ENCODE measurements around the gene ULK4.
A peak's percentile ranks its signal among the peaks of the same experiment; 100 is the strongest.
"Not testable (repeated sequence)": the region's sequence is repeated elsewhere in the genome, so short reads cannot be mapped to it uniquely, and the experiment has no call there.

The ULK4 gene

DNA sequence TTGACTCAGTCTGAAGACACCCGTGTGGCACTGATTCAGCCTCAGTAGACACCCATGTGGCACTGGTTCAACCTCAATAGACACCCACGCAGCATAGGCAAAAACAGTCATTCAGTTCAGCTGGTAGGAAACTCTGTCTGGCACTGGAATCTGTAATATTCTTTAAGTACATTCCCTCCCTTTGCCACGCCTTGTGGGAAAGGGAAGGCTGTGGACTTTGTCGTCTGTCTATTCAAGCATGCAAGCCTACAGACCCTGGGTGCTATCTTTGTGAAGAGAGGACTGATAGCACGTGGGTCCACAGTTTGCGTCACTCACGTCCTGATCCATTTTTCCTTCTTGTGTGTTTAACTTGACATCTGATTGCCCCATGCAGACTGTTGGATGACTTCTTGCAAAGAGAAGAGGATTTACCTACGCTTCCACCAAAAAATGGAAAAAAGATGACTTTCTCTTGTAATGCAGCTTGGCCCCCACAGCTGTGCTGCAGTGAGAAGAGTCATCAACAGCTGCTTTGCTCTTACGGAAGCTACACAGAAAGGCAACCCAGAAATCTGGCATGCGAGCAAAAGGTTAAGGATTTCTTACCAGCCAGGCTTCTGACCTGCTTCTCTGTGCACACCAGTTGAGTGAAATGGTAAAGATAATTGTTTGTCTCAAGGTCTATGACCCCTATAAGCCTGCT, 278.1 kb downstream of the ULK4 start:
- DNase-seq, result no peak

DNA sequence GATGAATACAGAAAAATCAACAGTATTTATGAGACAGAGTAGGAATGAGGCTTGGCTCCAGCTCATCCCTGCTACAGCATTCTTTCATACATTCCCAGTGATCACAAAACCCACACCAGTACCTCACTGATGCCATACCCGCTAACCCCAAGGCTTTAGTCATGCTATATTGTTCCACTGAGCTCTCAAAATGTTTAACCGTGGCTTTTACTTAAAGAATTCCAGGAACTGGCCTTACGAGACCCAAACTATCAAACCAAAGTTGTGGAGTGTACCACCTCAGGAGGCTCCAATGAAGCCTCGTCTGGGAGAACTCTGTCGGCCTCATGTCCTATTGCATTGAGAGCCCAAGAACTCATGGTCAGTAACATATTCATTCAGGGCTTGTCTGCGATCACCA, 278.9 kb downstream of the ULK4 start:
- no peak for DNase-seq

DNA sequence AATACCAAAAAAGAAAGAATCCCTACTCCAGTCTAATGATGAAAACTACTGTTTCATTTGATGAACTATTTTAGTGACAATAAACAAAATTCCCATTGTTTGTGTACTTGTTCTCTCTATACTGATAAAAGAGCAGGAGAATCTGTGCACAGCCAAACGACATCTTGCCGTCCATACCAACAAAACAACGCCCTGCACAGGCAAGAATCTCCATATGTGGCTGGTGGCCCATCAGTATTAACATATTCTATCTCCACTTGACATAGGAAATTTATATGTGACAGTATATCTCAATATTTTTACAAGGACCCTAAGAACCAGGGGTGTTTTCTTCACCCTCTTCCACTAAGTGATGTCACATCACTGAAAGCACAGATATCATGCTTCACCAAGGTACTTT, 279.5 kb downstream of the ULK4 start:
- no peak for DNase-seq

DNA sequence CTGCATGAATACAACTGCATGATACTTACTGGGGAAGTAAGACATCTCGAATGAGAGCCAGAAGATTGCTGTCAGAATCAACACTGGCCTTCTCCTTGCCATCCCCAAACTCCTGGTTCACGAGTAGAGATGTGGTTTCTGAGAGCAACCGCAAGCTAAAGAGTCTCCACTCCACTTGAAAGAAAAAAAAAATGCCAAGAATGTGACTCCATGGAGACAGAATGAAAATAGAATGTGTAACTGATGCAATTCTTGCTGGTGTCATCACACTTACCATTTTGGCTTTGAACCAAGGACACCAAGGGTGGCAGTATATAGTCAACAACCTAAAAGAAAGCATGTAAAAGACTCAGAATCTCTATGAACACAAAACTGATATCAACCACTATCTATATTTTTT, 280.4 kb downstream of the ULK4 start:
- DNase-seq, result peak in 1 of 2 experiments; percentile 4

DNA sequence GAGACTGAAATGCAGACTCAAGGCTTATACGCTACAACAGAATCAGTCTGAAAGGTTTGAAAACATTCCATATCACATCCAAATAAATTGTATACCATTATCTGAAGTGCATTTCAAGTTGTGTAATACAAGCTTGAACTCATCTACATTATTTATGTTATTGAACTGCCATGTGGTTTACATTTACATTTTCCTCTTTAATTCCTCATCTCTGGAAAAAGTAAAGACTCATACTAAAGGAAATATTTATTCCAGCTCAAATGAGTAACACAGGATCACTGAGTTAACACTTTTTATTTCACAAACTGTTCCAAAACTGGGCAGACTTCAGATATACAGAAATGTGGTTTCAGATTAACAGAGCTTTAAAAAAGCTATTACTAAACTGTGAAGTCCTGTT, 282.5 kb downstream of the ULK4 start:
- DNase-seq, result no peak

DNA sequence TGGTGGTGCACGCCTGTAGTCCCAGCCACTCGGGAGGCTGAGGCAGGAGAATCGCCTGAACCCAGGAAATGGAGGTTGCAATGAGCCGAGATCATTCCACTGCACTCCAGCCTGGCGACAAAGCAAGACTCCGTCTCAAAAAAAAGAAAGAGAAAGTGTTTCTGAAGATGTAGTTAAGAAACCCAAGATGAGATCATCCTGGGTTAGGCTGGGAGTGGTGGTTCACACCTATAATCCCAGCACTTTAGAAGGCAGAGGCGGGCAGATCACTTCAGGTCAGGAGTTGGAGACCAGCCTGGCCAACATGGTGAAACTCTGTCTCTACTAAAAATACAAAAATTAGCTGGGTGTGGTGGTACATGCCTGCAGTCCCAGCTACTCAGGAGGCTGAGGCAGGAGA, 286.8 kb downstream of the ULK4 start:
- DNase-seq, result not testable (repeated sequence)

DNA sequence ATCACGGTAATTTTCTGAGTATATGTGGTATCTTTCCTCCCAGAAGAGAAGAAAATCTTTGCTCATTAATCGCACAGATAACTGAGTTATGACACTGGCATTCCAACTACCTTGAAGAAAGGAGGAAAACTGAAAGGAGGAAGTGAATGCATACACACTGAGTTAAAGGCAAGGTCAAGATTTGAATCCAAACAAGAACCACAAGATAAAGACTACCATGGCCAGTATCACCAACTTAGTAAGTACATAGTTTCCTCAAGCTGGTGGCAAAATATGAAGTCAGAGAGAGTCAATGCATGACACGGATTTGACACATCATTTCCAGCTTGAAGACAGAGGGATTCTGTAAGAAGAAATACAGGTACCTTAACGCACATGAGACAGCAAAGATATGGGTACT, 287.5 kb downstream of the ULK4 start:
- DNase-seq, result no peak

DNA sequence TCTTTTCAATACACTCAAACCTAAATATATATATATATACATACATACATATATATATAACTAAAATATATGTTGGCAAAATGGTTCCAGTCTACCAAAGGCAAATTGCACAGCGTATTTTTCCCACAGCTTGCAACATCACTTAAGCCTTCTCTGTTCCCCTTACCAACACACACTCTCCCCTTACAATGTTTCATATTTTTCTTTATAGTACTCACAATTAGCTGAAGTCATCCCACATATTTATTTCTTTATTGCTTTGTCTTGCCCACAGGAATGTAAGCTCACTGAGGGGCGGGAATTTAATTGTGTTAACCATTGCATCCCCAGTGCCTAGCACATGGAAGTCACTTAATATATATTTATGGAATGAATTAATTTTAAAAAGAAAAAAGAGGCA, 288.3 kb downstream of the ULK4 start:
- DNase-seq, result no peak

DNA sequence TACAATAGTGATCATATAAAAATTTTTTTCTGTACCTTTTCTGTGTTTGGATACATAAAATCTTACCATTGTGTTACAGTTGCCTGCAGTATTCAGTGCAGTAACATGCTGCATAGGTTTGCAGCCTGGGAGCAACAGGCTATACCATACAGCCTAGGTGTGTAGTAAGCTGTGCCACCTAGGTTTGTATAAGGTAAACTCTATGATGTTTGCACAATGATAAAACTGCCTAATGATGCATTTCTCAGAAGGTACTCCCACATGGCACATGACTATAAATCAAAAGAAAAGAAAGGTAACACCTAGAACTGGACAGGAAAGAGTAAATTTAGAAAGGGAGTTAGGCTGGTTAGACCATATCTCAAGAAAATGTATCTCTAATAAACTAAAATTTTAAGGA, 293.5 kb downstream of the ULK4 start:
- no peak for DNase-seq

DNA sequence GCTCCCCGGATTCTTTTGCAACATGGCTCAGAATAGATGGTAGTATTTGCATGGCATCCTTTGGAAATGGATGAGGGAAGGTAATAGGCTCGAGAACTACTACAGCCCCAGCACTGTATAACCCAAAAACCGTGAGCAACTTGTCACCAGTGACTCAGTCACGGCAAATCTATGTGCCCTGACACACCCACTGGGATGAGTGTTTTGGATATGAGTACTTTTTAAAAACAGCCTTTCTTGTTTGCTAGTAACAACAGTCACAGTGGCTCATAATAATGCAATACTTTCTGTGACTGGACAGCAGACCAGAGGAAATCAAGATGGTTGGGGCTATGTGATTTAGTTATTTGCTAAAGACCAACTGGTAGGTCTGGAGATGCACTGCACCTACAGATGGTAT, 299.6 kb downstream of the ULK4 start:
- no peak for DNase-seq

DNA sequence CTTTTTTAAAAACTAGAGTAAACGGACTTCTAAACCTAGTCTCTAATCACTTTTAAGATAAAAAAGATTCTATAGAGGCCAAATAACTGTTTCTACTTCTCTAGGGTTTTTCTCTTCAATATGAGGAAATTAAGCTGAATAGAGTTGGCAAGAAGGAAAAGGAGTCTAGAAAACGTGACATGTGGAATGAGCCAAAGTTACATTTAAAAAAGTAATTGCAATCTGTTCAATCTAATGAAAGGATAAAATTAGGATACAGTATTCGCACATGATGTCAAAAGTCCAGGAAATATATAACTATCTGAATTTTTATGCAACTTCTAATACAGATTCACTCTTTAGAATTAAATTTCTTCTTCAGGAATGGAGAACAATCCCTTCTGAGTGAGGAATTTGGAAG, 300.1 kb downstream of the ULK4 start:
- DNase-seq, result peak in 1 of 2 experiments; percentile 0

DNA sequence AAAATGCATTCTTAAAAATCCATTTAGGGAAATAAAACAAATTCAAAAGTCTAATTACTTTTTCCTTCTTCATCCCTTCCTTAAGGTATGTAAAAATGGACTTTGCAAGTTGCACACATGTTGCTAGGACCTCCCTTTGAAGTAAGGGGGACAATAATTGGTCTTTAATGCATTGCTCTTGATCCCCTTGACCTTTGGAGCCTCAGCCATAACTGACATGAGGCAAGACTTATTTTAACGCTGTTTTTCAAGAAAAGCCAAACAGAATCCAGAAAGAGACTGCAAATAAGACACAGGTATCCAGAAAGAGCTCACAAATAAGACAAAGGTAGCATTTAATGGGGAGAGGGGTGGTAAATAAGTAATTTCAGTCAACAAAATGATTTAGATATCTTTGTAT, 301.4 kb downstream of the ULK4 start:
- no peak for DNase-seq

DNA sequence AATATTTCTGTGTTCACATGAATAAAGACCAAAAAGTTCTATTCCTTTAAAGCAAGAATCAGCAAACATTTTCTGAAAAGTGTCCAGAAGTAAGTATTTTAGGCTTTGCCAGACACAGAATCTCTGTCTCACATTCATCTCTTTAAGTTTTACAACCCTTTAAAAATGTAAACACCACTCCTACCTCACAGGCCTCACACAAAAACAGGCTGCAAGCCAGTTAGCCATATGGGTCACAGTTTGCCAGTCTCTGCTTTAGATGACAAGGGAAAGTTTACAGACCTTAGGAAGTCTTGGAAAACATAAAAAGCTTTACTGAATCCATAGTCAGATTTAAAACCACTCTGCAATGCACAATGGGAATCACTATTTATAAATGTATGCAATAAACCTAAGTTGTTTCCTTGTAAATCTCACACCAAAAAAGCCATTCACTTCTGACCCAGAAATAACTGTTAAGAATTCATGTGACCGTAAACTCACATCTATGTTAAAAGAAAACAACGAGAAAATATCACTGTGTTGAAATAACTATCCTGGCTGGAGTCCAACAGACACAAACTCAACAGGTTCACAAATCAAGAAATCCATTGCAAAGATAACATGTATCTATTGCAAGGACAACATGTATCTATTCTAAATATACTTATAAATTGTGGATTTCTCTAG, 308.2 kb downstream of the ULK4 start:
- DNase-seq, result peak in 1 of 2 experiments; percentile 8

DNA sequence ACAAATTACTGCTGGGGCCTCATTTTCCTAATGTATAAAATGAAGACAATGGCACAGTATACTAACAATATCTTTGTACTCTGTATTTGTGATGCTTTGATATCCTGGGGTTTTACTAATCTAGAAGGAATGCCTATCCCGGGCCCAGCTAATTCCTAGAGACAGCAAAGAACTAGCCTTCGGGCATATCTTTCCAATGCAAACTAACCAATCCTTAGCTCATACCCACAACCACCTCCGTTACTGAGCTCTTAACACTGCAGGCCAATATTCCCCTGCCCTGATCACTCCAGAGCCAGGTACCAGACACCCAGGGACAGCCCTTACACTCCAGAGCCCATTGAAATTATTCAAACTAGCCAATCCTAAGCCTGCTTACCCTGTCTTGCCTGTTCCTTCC, 309.0 kb downstream of the ULK4 start:
- no peak for DNase-seq

DNA sequence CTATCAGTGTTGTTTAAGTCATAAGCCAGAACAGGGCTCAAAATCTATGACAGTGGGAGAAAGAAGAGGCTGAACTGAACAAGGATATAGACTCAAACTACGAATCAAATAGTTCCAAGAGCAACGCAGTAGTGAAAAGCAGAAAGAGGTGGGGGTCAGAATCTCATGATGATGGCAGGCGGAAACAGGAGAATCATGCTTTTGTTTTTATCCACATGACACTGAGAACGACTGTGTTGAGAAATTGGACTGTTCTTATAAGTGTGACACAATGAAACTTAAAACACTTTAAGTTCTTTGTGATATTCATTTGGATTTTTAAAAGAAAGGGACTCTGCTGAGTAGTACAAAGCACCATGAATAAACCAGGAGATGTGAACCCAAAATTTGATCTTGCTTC, 309.4 kb downstream of the ULK4 start:
- DNase-seq, result no peak

DNA sequence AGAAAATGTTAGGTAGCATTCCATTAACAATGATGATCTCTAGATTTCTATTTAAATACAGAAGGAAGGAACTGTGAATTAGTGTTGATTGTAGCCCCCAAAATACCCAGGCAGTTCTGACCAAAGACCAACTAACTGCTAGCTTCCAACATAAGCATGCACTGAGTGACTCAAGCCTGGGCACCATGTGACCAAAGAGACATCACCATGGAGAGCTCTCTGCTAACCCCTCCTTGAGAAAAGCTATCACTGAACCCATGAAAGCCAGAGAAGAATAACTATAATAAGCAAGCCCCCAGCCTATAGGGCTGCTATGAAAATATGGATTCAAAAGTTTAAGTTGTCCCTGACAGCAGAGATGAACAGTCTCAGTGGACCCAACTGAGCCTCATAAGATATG, 310.2 kb downstream of the ULK4 start:
- DNase-seq, result no peak

DNA sequence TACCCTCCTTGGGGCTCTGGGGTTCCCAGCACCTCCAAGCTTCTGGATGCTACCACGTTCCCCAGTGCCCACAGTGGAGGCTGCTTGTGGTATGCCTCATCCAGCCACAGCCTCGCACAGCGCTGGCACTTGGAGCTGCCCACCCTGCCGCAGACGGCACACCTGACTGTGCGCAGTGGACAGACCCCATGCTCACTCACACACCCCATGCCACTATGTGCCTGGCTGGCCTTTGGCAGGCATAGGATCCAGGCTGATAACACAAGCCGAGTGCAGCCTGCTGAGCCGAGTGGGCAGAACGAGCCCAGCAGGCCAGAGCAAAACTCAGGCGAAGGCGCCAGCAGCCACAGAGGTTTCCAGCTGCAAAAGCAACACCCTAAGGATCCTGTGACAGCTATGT, 311.5 kb downstream of the ULK4 start:
- DNase-seq, result no peak

DNA sequence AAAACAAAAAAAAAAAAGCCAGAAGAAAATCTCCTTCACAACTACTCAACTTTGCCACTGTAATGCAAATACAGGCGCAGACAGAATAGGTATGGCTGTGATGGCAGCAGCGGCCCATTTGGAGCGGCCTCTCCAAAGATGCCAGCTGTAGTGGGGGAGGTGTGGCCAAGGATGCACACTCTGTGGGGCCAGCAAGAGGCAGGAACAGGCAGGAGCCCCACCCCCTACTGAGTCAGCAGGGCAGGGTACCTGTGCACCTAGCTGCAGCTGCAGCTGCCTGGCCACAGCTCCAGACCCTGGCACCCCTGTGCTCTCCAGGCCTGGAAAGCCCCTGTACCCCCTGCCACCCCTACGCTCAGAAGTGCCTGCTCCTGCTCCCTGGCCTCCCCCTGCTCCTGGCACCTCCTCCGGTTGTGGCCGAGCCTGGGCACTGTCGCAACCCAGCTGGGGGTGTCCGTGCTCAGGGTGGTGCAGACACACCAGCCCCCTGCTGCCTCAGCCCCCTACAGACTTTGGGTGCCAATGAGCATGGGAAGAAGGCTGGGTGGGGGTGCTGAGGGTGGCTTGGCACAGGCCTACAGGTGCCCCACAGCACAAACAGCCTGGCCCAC, 312.7 kb downstream of the ULK4 start:
- no peak for DNase-seq

DNA sequence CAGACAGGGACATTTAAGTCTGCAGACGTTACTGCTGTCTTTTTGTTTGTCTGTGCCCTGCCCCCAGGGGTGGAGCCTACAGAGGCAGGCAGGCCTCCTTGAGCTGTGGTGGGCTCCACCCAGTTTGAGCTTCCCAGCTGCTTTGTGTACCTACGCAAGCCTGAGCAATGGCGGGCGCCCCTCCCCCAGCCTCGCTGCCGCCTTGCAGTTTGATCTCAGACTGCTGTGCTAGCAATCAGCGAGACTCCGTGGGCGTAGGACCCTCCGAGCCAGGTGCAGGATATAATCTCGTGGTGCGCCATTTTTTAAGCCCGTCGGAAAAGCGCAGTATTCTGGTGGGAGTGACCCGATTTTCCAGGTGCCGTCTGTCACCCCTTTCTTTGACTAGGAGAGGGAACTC, 314.2 kb downstream of the ULK4 start:
- not testable (repeated sequence) for DNase-seq

DNA sequence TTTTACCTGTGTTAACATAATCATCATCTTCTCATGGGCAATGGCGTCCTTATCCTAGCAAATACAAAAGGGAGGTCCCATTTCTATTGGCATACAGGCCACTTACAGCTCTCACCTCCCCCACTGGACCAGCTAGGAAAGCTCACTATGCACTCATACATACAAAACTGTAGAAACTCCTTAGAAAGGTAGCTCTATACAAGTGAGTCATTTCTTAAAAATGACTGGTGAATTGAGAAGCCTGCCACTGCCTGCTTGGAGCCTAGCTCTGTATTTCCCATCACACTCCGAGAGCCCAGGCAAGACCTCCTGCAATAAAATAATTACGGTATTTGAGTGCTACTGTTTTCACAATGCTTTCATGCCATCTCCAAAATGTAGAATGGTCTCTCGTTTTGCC, 321.8 kb downstream of the ULK4 start:
- DNase-seq, result no peak

DNA sequence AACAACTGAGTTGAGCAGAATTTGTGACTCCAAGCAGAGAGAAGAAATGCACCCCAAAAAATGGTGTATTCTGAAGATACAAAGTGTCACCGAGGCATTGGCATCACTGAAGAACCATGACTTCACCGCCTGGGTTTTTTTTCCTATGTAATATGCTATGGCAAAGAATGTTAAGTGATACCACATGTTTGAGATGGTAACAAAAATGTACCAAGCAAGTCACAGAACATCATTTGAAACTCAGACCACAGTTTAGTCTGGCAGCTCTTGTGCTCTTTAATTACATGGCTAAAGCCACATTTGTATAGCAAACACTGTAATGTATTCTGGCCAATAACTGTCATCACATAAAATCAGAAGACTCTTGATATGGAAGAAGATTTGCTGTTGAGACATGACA, 323.5 kb downstream of the ULK4 start:
- no peak for DNase-seq

DNA sequence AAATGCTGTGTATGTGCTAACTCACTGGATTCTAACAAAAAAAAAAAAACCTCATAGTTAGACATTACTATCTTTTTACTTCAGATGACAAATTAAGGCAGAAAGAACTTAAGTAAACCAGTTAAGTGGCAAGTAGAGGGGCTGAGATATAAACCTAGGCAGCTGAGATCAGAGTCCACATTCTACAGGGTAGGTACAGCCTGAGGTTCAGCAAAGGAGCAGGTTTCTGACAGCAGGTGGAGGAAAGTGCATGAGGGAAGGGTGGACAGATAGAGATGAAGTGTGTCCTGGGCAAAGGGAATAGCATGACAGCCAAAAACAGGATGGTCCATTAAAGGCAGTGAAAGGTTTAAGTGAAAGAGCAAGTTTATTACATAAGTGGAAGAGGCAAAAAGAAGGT, 329.2 kb downstream of the ULK4 start:
- DNase-seq, result no peak

DNA sequence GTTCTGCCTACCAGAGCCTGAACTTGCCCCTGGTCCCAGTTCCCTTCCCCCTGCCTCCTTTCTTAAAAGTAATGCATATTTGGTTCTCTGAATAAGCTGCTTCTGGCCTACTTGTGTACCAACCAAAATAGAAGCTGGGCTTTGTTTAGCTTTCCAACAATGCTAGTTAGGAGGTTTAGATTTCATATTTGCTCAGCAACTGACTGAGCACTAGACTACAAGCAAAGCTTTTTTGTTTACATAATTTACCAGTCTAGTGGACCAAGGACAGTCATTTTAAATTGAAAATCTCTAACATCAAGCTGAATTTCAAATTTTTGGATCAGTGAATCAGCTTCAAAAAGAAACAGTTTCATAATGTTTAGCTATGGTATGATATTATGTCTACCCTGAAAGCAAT, 331.2 kb downstream of the ULK4 start:
- DNase-seq, result no peak

DNA sequence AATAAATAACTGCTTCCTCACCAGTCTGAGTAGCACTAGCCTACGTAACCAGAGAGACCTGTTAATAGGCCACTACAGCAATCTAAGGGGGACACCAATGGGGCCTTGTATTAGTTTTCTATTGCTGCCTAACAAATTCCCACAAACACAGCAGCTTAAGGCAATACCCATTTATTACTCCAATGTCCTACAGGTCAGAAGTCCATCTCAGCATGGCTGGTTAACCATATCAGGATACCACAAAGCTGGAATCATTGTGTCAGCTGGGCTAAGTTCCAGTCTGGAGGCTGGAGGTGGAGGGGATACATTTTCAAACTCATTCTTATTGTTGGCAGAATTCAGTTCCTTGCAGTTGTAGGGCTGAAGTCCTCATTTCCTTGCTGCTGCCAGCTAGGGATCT, 331.9 kb downstream of the ULK4 start:
- DNase-seq, result no peak

DNA sequence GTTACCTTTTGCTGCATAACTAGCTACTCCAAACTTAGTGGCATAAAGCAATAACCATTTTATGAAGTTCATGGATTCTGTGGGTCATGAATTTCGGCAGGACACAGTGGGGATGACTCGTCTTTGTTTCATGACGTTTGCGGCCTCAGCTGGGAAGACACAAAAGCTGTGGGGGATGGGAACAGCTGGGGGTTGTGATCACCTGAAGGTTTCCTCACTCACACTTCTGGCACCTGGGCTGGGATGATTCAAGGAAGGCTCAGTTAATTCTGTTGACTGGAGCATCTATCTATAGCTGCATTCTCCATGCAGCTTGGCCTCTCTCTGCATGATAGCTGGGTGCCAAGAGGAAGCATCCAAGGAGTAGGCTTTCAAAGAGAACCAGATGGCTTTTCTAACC, 332.8 kb downstream of the ULK4 start:
- no peak for DNase-seq
